Measurements from ENCODE around the gene SGMS2. TPM values are rescaled to one million over a fixed set of nuclear protein-coding genes. Genes with fewer than 3 reads are reported as not detected.
"Not testable (repeated sequence)": the region's sequence is repeated elsewhere in the genome, so short reads cannot be mapped to it uniquely, and the experiment has no call there.

SGMS2 gene
- total RNA-seq, 1 donor from 2014 or later = 66.9 TPM

DNA sequence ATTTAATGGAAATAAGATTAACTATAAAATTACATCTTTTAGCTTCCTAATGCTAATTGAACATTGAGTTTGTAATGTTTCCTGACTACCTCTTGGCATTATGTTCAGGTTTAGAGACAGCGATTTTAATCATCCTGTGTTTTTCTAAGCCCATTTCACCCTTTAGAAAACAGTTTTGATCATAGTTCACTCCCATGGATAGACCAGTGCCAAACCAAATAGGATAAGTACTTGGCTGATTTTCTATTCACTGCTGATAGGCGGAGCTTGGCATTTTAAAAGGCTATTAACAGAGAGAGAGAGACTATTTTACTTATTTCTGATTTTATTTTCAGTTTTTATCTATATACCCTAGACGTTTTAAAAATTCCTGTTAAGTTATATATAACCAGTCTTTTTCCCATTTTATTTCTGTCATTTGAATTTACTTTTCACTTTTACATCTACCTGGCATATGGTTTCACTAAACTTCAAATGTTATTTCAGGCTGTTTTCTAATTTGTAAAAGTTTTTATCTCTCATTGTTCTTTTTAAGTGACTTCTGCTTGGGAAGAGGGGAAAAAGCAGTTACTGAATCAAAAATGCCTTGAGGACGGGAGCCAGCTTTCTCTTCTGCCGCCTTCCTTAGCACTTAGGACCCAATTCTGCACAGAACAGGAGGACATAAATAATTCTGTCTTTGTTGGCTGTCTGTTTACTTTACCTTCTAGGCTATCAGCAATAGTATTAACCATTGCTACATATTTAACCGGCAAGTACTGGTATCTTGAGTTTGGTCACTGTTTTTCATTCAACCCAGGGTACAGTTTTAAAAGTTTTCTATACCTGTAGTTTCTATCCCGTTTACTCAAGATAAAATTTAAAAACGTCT lies 46.4 kb downstream of the SGMS2 start:
- peak; percentile 63 for DNase-seq

DNA sequence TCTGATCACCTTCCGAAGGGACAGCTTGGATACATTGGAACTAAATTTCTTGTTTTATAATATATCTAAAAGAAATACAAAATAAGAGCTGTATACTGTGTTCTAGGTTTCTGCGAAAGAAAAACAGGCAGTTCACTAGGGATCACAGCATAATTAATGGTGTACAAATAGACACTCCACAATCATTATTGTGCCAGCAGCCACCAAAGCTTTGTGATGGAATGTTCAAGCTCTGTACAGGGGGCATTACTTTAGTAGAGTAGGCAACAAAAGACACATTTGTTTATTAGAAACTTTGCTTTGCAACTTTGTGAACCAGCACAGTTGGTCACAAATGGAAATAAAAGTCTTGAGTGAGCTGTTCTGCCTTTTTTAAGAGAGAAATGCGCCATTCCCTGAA lies 49.3 kb downstream of the SGMS2 start:
- no peak for DNase-seq

DNA sequence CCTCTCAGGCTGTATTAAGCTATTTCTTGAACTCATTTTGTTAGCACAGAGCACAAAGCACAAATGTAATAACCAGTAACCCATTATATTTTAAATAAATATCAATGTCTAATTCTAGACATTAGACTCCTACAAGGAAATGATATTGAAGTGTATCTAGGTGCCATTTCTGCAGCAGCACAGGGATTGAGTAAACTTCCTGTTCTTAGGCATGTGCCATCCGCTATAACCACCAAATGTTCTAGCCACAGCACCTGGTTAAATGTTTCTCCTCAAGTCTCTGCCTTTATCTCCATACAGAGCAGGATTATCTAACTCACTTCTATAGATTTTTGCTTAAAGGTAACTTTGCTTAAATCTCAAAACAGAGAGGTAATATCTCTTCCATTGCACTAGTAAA lies 51.4 kb downstream of the SGMS2 start:
- peak; percentile 50 for DNase-seq

DNA sequence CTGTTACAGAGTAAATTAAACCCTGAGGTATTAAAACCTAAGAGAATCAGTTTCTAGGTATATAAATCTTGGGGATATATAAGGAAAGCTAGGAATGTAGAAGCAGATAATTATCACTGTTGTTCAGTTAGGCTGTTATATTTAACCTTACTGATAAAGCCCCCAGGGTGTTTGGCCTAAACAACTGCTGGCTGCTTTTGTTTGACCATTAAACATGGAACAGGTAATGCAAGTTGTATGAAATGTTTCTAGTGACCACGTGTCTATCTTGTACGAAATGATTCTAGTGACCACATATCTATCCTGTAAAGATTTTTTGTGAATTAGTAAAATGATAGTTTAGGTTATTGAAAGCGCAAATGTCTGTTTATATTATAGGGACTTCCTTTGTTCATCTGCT lies 52.6 kb downstream of the SGMS2 start:
- DNase-seq = no peak

DNA sequence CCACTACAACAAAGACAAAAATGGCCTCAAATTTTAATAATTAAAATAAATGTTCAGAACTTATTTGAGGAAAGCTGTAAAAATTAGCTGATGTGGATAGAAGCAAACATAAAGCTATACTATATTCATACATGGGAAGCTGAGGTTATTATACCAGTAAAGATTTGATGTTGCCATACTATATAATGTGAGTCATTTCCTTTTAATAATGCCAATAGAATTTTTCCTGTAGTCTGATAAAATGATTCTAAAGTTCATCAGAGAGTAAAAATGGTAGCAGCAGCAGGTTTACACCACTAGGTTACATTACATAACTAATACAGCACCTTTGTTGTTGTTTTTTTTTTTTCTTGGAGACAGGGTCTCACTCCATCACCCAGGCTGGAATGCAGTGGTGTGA lies 61.1 kb downstream of the SGMS2 start:
- DNase-seq = peak; percentile 15

DNA sequence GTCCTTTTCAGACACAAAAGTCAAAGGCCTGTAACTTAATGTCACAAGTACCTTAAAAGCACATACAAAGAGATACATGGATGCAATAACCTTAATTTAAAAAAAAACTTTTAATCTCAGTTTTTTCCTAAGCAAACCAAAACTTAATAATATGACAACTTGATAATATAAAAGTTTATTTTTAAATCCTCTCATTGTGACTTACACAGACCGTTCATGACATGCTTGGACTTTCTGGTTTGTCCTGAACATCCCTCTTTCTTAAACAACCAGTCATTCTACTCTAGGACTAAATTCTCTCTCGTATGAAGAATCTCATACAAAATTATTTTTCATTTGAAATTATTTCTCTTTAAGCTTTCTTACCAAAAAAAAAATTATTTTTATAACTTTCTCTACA lies 63.5 kb downstream of the SGMS2 start:
- no peak for DNase-seq

DNA sequence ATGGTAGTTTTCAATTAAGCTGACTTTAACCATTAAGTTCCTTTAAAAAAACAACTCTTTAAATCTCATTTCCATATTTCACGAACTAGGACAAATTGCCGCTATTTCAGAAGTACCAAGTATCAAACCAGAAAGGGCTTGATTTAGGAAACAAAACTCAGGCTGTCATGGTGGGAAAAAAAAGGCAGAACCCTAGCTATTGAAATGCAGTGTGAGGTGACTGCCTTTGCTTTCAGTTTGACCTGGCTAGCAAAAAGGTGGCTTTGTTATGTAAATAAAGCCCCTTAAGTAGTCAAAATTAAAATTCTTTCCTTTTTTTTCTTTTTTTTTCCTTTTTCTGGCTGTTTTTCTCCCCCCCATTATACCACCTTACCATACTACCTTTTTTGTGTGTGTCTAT lies 66.0 kb downstream of the SGMS2 start:
- DNase-seq = no peak

DNA sequence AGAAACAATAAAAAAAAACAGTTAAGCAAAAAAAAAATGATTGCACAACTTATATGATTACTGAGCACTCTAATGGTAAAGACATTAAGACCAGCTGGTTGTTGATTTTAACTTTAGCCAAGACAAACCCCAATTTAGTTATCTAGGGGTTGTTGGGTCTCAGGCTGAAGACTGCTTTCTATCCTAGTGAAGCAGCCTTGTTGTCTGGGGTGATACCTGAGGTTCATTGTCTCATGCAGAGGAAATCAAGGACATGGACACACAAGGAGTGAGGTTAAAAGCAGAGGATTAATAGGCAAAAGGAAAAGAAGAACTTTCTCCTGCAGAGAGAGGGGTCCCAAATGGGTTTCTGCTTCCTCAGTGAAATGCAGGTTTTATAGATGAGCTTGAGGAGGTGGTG lies 66.6 kb downstream of the SGMS2 start:
- no peak for DNase-seq

DNA sequence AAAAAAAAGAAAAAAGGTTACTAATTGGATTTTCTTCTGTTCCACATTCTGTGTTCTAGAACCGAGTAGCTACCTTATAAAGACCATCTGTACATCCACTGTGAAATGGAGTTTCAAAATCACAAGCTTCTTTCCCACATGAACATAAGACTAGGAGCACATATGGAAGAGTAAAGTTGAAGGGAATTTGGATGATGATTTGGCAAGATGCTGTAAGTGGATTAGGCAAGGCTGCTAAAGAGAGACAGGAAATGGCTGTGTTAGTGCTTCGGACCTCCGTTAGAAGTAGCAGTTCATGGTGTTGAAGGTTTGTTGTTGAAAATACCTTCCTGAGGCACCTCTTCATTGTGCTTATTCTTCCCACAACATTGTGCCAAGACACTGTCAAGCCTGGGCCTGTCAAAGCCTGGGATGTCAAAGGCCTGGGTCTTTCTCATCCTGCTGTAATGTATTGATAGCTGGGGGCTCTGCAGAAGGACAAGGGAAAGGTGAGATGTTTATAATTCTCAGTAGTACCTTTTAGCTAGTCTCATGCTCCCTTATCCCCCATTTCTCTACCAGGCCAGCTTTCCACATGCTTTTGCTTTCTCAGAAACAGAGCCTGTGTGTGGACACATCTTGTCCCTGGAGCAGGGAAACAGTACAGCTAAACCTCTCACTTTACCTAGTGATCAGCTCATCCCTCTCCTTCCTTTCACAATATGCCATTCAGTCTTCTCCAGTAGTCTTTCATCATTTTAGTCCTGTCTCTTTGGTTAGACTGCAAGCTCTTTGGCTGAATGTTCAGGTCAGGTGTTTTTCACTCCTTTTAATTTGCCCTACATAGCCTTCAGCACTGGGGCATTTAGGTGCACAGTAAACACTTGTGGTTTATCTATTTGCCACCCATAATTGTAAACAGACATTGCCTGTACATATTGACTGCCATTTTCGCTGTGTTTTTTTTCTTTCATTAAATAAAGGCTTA lies 68.7 kb downstream of the SGMS2 start:
- peak; percentile 31 for DNase-seq

DNA sequence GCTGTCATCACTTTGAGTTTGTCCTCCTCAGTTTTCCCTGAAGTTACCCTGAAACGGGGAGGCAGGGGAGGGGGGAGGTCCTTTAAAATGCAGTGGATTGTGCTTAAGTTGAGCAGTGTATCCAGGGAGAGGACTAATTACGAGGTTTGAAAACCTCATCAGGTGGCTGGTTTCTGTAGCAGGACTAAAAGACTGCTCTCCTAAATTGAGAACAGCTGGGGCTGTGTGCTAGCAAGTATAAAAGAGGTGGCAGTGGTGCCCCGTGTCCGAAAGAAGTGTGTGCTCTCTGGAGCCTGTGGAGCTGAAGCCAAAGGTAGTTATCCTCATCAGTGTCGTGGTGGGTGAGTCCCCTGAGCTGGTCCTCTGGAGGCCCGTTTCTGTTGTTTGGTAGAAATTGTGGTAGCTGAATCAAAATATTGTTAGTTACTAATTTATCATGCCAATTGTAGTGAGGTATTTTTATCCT lies 69.4 kb downstream of the SGMS2 start:
- DNase-seq = no peak

DNA sequence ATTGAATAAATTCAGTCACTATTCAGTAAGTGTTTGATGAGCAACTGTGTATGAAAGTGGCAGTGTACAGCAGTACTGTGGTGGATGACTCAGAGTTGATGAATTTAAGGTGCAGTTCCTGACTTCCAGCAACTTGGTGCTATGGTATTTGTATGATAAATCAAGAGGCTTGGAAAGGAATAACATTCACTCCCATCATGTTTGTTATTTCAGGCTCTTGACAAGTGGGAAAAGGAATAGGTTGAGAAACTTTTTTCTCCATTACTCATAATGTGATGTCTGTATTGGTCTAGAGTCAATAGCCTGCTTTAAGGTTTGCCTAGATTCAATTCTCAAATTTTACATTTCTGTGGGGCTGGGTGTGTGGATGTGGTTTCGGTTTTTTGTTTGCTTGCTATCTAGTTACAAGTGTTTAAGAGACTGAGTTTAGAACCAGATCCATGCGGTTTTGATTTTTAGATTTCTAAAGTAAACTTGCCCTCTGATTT lies 71.5 kb downstream of the SGMS2 start:
- DNase-seq = peak; percentile 97

DNA sequence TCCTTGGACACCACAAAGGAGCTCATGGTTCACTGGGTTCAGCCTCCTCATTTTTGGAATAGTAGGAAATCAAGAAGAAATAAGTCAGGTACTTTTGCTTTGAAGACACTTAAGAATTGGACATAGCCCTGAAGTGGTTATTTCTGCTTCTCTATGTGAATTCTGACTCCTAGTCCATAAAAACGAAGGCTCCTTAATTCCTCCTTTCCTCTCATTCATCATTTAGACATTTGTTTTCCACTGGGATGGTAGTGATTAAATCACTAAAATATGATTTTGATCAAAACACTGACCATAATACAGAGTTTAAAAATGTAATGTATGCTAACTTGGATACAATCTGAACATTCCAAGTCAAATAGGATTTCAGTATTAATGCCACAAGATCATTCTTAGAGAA lies 71.9 kb downstream of the SGMS2 start:
- DNase-seq = no peak

DNA sequence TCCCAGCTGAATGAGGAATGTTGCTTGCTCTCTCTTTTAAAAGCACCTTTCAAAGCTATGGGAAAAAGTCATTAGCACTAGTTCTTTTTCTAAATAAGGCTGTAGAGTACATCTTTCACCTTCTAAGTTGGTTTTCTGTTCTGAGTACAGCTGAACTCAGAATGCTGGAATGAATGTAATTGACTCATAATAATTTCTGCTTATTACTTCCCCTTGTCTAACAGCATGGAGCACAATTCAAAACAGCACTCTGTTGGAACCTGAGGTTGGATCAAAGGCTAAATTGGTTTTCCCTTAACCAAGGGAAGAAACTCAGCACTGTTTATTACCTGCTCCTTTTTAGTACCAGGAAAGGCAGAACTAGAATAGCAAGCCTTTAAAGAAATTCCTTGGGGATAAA lies 73.1 kb downstream of the SGMS2 start:
- DNase-seq = peak; percentile 28

DNA sequence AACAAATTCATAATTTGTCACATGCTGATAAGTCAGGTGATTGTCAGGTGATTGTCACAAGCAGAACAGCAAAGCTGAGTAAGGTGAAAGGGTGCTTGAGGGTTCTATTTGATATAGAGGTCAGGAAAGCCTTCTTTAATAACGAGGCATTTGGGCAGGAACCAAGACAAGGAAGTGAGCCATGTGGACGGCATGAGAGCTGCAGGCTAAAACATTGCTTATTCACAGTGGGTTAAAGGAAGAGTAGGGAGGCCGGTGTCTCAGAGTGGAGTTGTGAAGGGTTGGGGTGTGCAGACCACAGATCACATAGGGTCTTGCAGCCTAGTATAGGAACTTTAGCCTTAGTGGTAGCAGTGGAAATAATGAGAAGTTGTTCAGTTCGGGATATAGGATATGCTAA lies 75.3 kb downstream of the SGMS2 start:
- DNase-seq = no peak

DNA sequence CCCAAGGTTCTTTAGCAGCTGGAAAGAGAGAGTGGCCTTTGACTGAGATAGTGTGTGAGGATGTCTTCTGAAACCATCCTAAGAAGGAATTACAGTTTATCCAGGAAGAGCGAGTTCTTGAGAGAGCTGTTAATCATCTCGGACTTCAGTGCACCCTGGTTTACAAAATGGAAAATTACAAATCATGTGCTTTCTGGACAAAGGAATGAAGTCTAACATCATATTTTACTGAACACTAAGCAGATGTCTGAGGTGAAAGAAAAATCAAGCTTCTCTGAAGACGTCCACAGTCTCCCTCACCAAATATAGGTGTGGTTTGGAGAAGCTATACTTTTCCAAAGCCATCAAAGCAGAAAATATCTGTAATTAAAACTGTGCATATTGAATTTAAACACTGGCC lies 75.8 kb downstream of the SGMS2 start:
- no peak for DNase-seq

DNA sequence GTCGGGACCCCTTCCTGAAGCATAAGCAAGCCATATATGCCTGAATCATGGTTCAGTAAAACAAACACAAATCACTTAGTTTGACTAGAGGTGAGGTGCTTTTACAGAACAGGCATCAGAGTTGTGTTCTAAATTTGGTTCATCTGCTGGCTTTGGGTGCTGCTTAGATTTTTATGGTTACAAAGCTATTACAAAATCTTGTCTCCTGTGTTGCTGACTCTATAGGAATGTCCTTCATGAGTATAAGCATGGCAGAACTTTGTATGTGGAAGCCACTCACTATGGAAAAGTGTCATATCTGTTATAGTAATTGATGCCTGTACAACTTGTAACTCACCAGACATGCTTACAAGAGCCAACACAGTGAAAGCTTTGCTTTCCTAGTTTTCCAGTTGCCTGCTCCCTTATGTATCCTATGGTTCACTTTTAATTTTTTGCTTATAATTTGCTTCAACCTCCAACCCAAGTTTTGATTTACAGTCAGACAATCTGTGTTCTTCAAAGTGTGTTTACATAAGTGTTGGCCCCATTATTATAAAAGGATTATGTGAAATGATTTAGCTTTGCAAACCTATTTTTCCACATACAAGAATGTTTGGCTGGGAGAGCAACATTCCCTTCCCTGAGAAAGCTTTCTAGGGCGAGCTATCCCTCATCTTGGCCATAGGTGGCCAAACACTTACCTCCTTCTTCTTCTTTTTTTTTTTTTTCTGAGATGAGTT lies 76.6 kb downstream of the SGMS2 start:
- no peak for DNase-seq

DNA sequence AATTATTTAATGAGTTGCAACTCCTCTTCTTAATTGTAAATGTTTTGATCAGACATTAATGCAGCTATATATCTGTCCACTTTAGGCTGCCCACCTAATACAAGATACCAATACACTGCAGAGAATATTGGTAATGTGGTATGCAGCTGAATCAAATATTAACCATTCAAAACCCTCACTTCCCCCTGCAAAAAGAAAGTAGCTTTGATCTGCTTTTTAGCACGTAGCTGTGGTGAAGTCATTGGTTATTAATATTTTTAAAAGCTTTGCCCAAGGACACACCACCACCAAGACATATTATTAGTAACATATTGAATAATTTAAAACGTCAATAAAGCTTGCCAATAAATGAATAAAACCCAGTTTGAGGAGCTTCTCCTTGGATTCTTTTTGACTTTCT lies 78.0 kb downstream of the SGMS2 start:
- no peak for DNase-seq

DNA sequence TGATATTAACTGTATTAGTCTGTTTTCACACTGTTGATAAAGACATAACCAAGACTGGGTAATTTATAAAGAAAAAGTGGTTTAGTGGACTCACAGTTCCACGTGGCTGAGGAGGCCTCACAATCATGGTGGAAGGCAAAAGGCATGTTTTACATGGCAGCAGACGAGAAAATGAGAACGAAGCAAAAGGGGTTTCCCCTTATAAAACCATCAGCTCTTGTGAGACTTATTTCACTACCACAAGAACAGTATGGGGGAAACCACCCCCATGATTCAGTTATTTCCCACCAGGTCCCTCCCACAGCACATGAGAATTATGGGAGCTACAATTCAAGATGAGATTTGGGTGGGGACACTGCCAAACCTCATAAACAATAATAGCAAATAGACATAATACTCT lies 80.3 kb downstream of the SGMS2 start:
- not testable (repeated sequence) for DNase-seq

DNA sequence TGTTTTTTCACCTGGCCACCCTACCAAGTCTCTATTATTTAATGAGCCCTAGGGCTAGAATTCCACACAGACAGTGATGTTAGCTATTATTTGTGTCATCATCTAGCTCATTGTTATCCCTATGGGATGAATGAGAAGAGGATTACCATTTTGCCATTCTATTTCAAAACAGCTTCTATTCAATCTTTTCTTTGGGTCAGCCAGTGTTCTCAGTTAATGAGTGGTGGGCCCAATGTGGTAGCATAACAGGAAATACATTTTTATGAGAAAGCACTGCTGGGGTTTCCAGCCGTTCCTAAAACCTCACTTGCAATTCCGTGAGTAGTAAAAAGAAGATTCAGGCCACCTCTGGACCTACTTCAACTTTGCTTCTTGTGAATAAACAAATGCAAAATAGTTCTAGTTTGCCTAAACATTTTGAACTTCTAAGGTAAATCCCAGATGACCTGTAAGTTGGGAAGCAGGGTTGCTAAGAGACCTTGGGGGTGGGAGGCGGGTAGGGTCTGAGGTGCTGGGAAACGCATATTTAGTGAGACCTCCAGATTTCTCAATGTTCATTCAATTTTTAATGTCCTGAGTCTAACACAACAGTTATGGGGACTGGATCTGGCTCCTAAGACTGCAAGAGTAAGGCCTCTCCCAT lies 81.8 kb downstream of the SGMS2 start:
- no peak for DNase-seq

DNA sequence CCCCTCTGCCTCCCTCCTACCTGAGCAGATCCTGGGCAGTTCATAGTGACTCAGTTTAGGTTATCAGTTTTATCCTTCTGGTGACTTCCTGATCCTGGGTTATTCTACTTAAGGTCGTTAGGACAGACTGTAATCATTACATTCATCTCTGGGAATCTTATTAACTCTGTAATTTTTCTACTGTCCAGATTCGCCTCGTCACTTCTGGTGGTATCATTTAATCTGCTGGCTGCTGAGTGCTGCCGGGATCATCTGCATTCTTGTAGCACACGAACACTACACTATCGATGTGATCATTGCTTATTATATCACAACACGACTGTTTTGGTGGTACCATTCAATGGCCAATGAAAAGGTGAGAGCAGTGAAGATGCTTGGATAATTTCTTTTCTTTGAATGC lies 83.6 kb downstream of the SGMS2 start:
- no peak for DNase-seq

DNA sequence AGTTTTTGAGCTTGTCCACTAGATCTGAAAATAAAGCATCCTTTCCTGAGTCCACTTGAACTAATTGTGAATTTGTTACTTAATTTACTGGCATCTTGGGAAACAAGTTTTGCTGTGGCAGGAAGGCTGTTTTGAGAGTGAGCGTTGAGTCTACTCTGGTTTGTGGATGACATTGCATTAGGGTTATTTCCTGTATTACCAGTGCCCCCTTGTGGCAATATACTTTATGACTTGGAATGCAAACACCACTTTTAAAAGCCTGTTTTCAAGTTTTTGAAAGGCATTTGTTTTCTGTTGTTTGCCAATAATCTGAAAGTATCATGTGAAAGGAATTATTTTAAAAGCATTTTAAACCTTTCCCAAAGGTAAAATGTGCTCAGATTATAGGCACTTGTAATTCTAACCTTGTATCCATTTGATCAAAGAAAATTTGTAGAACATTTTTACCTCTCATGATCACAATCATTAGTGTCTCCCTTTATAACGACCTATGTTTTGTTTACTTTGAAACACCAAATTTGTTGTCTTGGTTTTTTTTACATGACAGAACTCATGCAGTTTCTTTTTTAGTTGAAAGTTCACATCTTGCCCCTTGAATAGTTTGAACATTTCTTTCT lies 88.7 kb downstream of the SGMS2 start:
- peak; percentile 88 for DNase-seq

DNA sequence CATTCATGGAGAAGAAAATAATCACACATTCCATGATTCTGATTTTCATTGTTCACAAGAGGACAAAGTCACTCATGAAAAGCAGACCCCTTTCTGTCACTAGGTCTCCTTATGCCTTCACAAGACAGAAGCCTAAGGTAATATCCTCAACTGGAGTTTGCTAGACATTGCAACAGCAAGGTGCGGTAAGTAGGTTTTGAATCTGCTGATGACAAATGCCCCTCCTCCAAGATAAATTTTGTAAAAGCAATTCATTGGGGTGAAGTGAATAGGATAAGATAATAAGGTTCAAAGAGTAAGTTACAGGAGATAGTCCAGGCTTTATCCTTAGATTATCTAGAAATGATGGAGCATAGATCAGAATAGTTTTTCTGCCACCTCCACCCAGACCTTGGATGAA lies 90.5 kb downstream of the SGMS2 start:
- no peak for DNase-seq

All from dermis blood vessel endothelial cell (primary cell).